Ovary (tissue), 3 donors: ENCODE measurements around the gene HOXC9.

ENCODE experiments used
- POLR2A ChIP-seq: fragments of 450-650 bp; IDR thresholded peaks from one replicate; pipeline ENCODE4 v1.6.1; 2017; ENCODE audit warnings: antibody characterized with exemption, mild to moderate bottlenecking, moderate library complexity
- TF ChIP-seq, protein P1 (sequence below), 3 donors: fragments of 450-650 bp in 2 of 3; fragments of 200-600 bp in 1 of 3; IDR thresholded peaks; one replicate each; pipeline versions ENCODE4 v1.5.1 to v1.8.0; 2016 to 2022; ENCODE audit warnings: antibody characterized with exemption in 3 of 3, mild to moderate bottlenecking in 1 of 3
- donor health status: DM: no; HTN: no; CAD: no.

DNA sequence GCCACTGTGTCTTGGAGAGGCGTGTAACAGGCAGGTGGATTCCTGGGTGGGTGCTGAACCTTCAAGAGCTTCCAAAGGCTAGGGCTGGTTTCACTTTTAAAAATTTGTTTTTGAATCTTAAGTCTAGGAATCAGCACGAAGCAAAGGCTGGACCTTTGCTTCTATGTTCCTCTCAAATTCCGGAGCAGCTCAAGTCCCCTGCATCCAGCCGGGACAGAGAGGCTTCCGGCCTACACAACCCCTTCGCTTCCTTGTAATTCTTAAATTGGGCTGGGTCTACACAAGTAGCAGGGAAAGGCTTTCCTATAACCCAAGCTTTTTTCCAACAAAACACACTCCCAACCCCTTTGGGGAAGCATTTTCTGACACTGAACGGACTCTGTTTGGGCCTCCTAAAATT is 37.0 kb upstream of the HOXC9 start:
- TF ChIP-seq, protein P1, sequence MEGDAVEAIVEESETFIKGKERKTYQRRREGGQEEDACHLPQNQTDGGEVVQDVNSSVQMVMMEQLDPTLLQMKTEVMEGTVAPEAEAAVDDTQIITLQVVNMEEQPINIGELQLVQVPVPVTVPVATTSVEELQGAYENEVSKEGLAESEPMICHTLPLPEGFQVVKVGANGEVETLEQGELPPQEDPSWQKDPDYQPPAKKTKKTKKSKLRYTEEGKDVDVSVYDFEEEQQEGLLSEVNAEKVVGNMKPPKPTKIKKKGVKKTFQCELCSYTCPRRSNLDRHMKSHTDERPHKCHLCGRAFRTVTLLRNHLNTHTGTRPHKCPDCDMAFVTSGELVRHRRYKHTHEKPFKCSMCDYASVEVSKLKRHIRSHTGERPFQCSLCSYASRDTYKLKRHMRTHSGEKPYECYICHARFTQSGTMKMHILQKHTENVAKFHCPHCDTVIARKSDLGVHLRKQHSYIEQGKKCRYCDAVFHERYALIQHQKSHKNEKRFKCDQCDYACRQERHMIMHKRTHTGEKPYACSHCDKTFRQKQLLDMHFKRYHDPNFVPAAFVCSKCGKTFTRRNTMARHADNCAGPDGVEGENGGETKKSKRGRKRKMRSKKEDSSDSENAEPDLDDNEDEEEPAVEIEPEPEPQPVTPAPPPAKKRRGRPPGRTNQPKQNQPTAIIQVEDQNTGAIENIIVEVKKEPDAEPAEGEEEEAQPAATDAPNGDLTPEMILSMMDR (IDR thresholded peaks at IDR 0.05): no peak
- no peak for TF ChIP-seq POLR2A
